H9 (cell line): ENCODE measurements around the gene F2. TPM values are rescaled to one million over a fixed set of nuclear protein-coding genes. Genes with fewer than 3 reads are reported as not detected.

Source experiments
- DNase-seq: peaks from one replicate; pipeline ENCODE4 v3.0.0-alpha.2; 2017
- H2AFZ ChIP-seq: one replicate; pipeline ENCODE4 v1.6.1; 2013; ENCODE audit warnings: mild to moderate bottlenecking, low read length, control low read depth, moderate library complexity
- H2AK5ac ChIP-seq: 2 replicates; pipeline ENCODE4 v1.6.1; 2013; ENCODE audit warnings: low read length, control low read depth, mixed read lengths; ENCODE audit not compliant: insufficient read length
- H2BK120ac ChIP-seq: one replicate; pipeline ENCODE4 v1.6.1; 2013; ENCODE audit warnings: low read depth, mild to moderate bottlenecking, low read length, control low read depth, inconsistent platforms; ENCODE audit not compliant: poor library complexity, severe bottlenecking
- H2BK12ac ChIP-seq: 2 replicates; pipeline ENCODE4 v1.6.1; 2013; ENCODE audit warnings: low read length, control low read depth, mixed read lengths, low read depth; ENCODE audit not compliant: insufficient read length
- H2BK15ac ChIP-seq: 2 replicates; pipeline ENCODE4 v1.6.1; 2013; ENCODE audit warnings: low read depth, low read length, control low read depth
- H2BK20ac ChIP-seq: one replicate; pipeline ENCODE4 v1.6.1; 2013; ENCODE audit warnings: low read depth, mild to moderate bottlenecking, low read length, control low read depth, inconsistent platforms; ENCODE audit not compliant: poor library complexity, severe bottlenecking
- H2BK5ac ChIP-seq: 2 replicates; pipeline ENCODE4 v1.6.1; 2013; ENCODE audit warnings: low read length, control low read depth, mixed read lengths; ENCODE audit not compliant: insufficient read length
- H3K14ac ChIP-seq: 2 replicates; pipeline ENCODE4 v1.6.1; 2013; ENCODE audit warnings: low read length, control low read depth; ENCODE audit not compliant: insufficient read depth
- H3K18ac ChIP-seq: 2 replicates; pipeline ENCODE4 v1.6.1; 2013; ENCODE audit warnings: low read depth, mild to moderate bottlenecking, mixed read lengths, low read length, control low read depth; ENCODE audit not compliant: insufficient read length
- H3K23ac ChIP-seq: 2 replicates; pipeline ENCODE4 v1.6.1; 2013; ENCODE audit warnings: low read length, control low read depth, mixed read lengths, low read depth; ENCODE audit not compliant: insufficient read length
- H3K23me2 ChIP-seq: 2 replicates; pipeline ENCODE4 v1.6.1; 2013; ENCODE audit warnings: low read depth, mild to moderate bottlenecking, mixed read lengths, low read length, control low read depth; ENCODE audit not compliant: insufficient read length, poor library complexity, severe bottlenecking
- H3K27ac ChIP-seq: 2 replicates; pipeline ENCODE4 v1.5.1; 2013; ENCODE audit warnings: low read length, control low read depth, mixed read lengths, low read depth; ENCODE audit not compliant: insufficient read length
- H3K27me3 ChIP-seq: 2 replicates; pipeline ENCODE4 v1.6.1; 2013; ENCODE audit warnings: low read length, control low read depth, inconsistent platforms; ENCODE audit not compliant: insufficient read depth
- H3K4ac ChIP-seq: 2 replicates; pipeline ENCODE4 v1.6.1; 2013; ENCODE audit warnings: low read depth, mild to moderate bottlenecking, control low read depth, inconsistent platforms, low read length, moderate library complexity
- H3K4me1 ChIP-seq: 2 replicates; pipeline ENCODE4 v1.6.1; 2013; ENCODE audit warnings: low read length, control low read depth, inconsistent platforms; ENCODE audit not compliant: insufficient read depth
- H3K4me2 ChIP-seq: 2 replicates; pipeline ENCODE4 v1.6.1; 2013; ENCODE audit warnings: low read length, control low read depth, mixed read lengths; ENCODE audit not compliant: insufficient read length, insufficient read depth
- H3K56ac ChIP-seq: 2 replicates; pipeline ENCODE4 v1.6.1; 2013; ENCODE audit warnings: low read depth, mild to moderate bottlenecking, mixed read lengths, low read length, control low read depth; ENCODE audit not compliant: insufficient read length
- H3K79me1 ChIP-seq: 2 replicates; pipeline ENCODE4 v1.6.1; 2013; ENCODE audit warnings: low read depth, mild to moderate bottlenecking, moderate library complexity, low read length, control low read depth, inconsistent platforms; ENCODE audit not compliant: insufficient read depth, poor library complexity, severe bottlenecking
- H3K79me2 ChIP-seq: 2 replicates; pipeline ENCODE4 v1.6.1; 2013; ENCODE audit warnings: low read length, control low read depth, inconsistent platforms; ENCODE audit not compliant: insufficient read depth
- H3K9ac ChIP-seq: 2 replicates; pipeline ENCODE4 v1.6.1; 2013; ENCODE audit warnings: low read length, control low read depth, mixed read lengths; ENCODE audit not compliant: insufficient read length; ENCODE audit errors: extremely low read depth
- H3K9me3 ChIP-seq: one replicate; pipeline ENCODE4 v1.6.1; 2013; ENCODE audit warnings: low read depth, low read length, inconsistent platforms; ENCODE audit not compliant: control insufficient read depth
- H3T11ph ChIP-seq: one replicate; pipeline ENCODE4 v1.6.1; 2013; ENCODE audit warnings: mild to moderate bottlenecking, low read length, control low read depth, inconsistent platforms
- H4K20me1 ChIP-seq: one replicate; pipeline ENCODE4 v1.6.1; 2013; ENCODE audit not compliant: control insufficient read depth, insufficient read length, insufficient read depth
- H4K5ac ChIP-seq: 2 replicates; pipeline ENCODE4 v1.6.1; 2013; ENCODE audit warnings: low read depth, mild to moderate bottlenecking, mixed read lengths, low read length, control low read depth; ENCODE audit not compliant: insufficient read length
- H4K8ac ChIP-seq: replicated peaks from 2 replicates; pipeline ENCODE4 v1.6.1; 2013; ENCODE audit warnings: low read length, control low read depth, mixed read lengths, low read depth; ENCODE audit not compliant: insufficient read length
- H4K91ac ChIP-seq: 2 replicates; pipeline ENCODE4 v1.6.1; 2013; ENCODE audit warnings: low read depth, mild to moderate bottlenecking, moderate library complexity, mixed read lengths, low read length, control low read depth; ENCODE audit not compliant: insufficient read length
- H3K27ac Mint-ChIP-seq, 3 experiments: 2 replicates in 2 of 3; 3 replicates in 1 of 3; pipeline ENCODE4 v1.8.0; 2020 to 2021; ENCODE audit warnings: mixed read lengths in 3 of 3, mild to moderate bottlenecking in 1 of 3, moderate library complexity in 1 of 3
- H3K27me3 Mint-ChIP-seq: 2 replicates; pipeline ENCODE4 v1.8.0; 2021; ENCODE audit warnings: low read depth, mild to moderate bottlenecking, moderate library complexity, mixed read lengths
- H3K36me3 Mint-ChIP-seq, 3 experiments: 2 replicates in 2 of 3; 3 replicates in 1 of 3; pipeline ENCODE4 v1.8.0; 2020 to 2021; ENCODE audit warnings: low read depth in 3 of 3, mixed read lengths in 3 of 3; ENCODE audit not compliant: insufficient read depth in 1 of 3
- H3K4me1 Mint-ChIP-seq, 2 experiments: 2 replicates each; pipeline ENCODE4 v1.8.0; 2020; ENCODE audit warnings: mixed read lengths in 2 of 2
- H3K4me3 Mint-ChIP-seq, 2 experiments: 2 replicates in 1 of 2; 3 replicates in 1 of 2; pipeline ENCODE4 v1.8.0; 2020 to 2021; ENCODE audit warnings: mild to moderate bottlenecking in 2 of 2, mixed read lengths in 2 of 2, moderate library complexity in 1 of 2
- H3K9me3 Mint-ChIP-seq, 2 experiments: 2 replicates in 1 of 2; 3 replicates in 1 of 2; pipeline ENCODE4 v1.8.0; 2020; ENCODE audit warnings: mild to moderate bottlenecking in 2 of 2, mixed read lengths in 2 of 2, moderate library complexity in 1 of 2
- WGBS: extraction: QIAGEN DNeasy Blood & Tissue Kit; methylation state at CpG from one replicate; pipeline ENCODE4 v1.1.7; 2013; ENCODE audit warnings: missing lambda C conversion rate, low lambda C conversion rate, mixed read lengths; ENCODE audit not compliant: insufficient read length; ENCODE audit errors: extremely low coverage; 5-methylcytosine and 5-hydroxymethylcytosine counted together
- total RNA-seq: library from RNA; stranded (reverse); gene quantifications from 2 replicates; pipeline ENCODE4 v1.2.1, GENCODE V29; 2021
- TF ChIP-seq, protein P1 (sequence below): fragments of 200-600 bp; sonication (generic); conservative IDR thresholded peaks from 3 replicates; pipeline ENCODE4 v1.8.0; 2021; ENCODE audit warnings: antibody characterized with exemption, mild to moderate bottlenecking

The F2 gene
- total RNA-seq, 1 experiment from 2014 or later, result not detected

DNA sequence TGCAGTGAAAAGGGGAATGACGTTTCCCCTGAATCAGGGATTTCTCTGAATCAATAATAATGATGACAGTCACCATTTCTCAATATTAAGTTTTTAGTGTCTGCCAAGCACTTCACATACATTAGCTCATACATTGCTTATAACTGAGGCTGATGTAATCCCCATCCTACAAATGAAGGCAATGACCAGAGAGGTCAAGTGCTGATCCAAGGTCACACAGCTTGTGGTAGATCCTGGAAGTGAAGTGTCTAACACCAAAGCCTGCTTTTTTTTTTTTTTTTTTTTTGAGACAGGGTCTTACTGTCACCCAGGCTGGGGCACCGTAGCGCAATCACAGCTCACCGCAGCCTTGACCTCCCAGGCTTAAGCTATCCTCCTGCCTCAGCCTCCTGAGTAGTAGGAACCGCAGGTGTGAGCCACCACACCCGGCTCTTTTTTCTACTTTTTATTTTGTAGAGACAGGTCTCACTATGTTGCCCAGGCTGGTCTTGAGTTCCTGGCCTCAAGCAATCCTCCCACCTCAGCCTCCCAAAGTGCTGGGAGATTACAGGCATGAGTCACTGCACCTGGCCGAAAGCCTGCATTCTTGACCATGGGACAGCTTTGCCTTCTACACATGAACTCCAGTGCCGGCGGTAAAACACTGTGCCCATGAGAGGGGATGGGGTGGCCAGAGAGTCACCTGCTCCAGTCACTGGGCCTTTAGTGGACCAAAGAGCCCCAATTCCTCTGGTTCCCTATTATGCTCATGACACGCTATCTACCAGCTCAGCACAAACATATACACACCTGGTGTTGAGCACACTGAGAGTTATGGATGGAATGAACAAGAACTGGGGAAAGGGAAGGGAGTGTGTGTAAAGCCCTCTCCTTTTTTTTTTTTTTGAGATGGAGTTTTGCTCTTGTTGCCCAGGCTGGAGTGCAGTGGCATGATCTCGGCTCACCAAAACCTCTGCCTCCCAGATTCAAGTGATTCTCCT lies 36.0 kb upstream of the F2 start:
- H3K4me1 ChIP-seq, result no peaks in the 10 kb centered on the region
- no peak overlapping the region for H2BK20ac ChIP-seq
- no peak overlapping the region for H2AFZ ChIP-seq
- no peaks in the 10 kb centered on the region for H3K9me3 ChIP-seq
- no peak overlapping the region for H3K23ac ChIP-seq
- no peaks in the 10 kb centered on the region for H3K27me3 ChIP-seq
- no peak for DNase-seq
- H3K79me1 ChIP-seq, result no peaks in the 10 kb centered on the region
- H4K5ac ChIP-seq, result no peak overlapping the region
- no peak overlapping the region for H3K56ac ChIP-seq
- H3K27me3 Mint-ChIP-seq, result peaks cover 2% of the 10 kb centered on the region; the same call in 1 of the 2 replicates
- H4K20me1 ChIP-seq, result no peaks in the 10 kb centered on the region
- no peak overlapping the region for H3K18ac ChIP-seq
- H3K4me2 ChIP-seq, result no peak overlapping the region
- no peak overlapping the region for H2BK12ac ChIP-seq
- H3K23me2 ChIP-seq, result no peaks in the 10 kb centered on the region
- no peaks in the 10 kb centered on the region for H3K9me3 Mint-ChIP-seq
- no peak overlapping the region for H3K14ac ChIP-seq
- H2BK15ac ChIP-seq, result no peak overlapping the region
- H3K4me3 Mint-ChIP-seq, result no peak overlapping the region
- H3K27ac ChIP-seq, result no peak overlapping the region
- no CpG with 5 or more reads among the region's 11 CpGs for WGBS
- no peak overlapping the region for H4K8ac ChIP-seq
- peak overlapping the region in 1 of 3 experiments; percentile 52; a peak in 1 of 7 replicates for H3K27ac Mint-ChIP-seq
- no peak overlapping the region for H2BK120ac ChIP-seq
- no peak overlapping the region for H3K9ac ChIP-seq
- H2BK5ac ChIP-seq, result no peak overlapping the region
- H4K91ac ChIP-seq, result no peak overlapping the region
- H3K79me2 ChIP-seq, result no peaks in the 10 kb centered on the region
- H3K4ac ChIP-seq, result no peak overlapping the region
- TF ChIP-seq, protein P1, sequence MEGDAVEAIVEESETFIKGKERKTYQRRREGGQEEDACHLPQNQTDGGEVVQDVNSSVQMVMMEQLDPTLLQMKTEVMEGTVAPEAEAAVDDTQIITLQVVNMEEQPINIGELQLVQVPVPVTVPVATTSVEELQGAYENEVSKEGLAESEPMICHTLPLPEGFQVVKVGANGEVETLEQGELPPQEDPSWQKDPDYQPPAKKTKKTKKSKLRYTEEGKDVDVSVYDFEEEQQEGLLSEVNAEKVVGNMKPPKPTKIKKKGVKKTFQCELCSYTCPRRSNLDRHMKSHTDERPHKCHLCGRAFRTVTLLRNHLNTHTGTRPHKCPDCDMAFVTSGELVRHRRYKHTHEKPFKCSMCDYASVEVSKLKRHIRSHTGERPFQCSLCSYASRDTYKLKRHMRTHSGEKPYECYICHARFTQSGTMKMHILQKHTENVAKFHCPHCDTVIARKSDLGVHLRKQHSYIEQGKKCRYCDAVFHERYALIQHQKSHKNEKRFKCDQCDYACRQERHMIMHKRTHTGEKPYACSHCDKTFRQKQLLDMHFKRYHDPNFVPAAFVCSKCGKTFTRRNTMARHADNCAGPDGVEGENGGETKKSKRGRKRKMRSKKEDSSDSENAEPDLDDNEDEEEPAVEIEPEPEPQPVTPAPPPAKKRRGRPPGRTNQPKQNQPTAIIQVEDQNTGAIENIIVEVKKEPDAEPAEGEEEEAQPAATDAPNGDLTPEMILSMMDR, result no peak
- no peak overlapping the region for H2AK5ac ChIP-seq
- H3K4me1 Mint-ChIP-seq, result no peaks in the 10 kb centered on the region
- H3K36me3 Mint-ChIP-seq, result peaks cover 0 to 27% (median 10%) of the 10 kb centered on the region in 3 experiments; a peak in 4 of 7 replicates
- no peak overlapping the region for H3T11ph ChIP-seq
